Keratinocyte (primary cell): ENCODE data around the gene INTS1. TPM values are rescaled to one million over a fixed set of nuclear protein-coding genes. Genes with fewer than 3 reads are reported as not detected.

Experiments
- DNase-seq: peaks from one replicate; pipeline ENCODE4 v3.0.0-alpha.2; 2011; ENCODE audit warnings: low read depth, missing footprints, low spot score
- FAIRE-seq: peaks from 2 replicates; lab custom pipeline; 2011; peaks lifted over from hg19 to GRCh38; lab: Jason Lieb, UNC
- H2AFZ ChIP-seq: 2 replicates; pipeline ENCODE4 v1.6.0; 2012; ENCODE audit warnings: low read length, control low read depth, inconsistent platforms; ENCODE audit not compliant: control insufficient read depth
- H3K27ac ChIP-seq: 2 replicates; pipeline ENCODE4 v1.5.1; 2011; ENCODE audit warnings: low read length; ENCODE audit not compliant: control insufficient read depth, insufficient read depth
- H3K27me3 ChIP-seq: 3 replicates; pipeline ENCODE4 v1.6.0; 2011; ENCODE audit warnings: low read length; ENCODE audit not compliant: control insufficient read depth, insufficient read depth; ENCODE audit errors: extremely low read depth
- H3K36me3 ChIP-seq, 2 experiments: 2 replicates in 1 of 2; 3 replicates in 1 of 2; pipeline ENCODE4 v1.5.1; 2011; ENCODE audit warnings: low read length in 2 of 2, mild to moderate bottlenecking in 1 of 2; ENCODE audit not compliant: control insufficient read depth in 2 of 2, insufficient read depth in 2 of 2; ENCODE audit errors: extremely low read depth in 1 of 2
- H3K4me1 ChIP-seq: 3 replicates; pipeline ENCODE4 v1.5.1; 2011; ENCODE audit warnings: low read length; ENCODE audit not compliant: control insufficient read depth, insufficient read depth; ENCODE audit errors: extremely low read depth
- H3K4me2 ChIP-seq: 3 replicates; pipeline ENCODE4 v1.6.0; 2011; ENCODE audit warnings: low read depth, low read length; ENCODE audit not compliant: control insufficient read depth, insufficient read depth; ENCODE audit errors: extremely low read depth
- H3K4me3 ChIP-seq, 3 experiments: fragments of 200-600 bp in 1 of 3; sonication (generic) in 1 of 3; 2 replicates in 2 of 3; 3 replicates in 1 of 3; pipeline ENCODE4 v1.5.1; 2011 to 2016; ENCODE audit warnings: low read length in 3 of 3, mild to moderate bottlenecking in 3 of 3, control low read depth in 2 of 3, inconsistent platforms in 1 of 3, low read depth in 1 of 3, mixed read lengths in 1 of 3, mixed run types in 1 of 3, moderate library complexity in 1 of 3; ENCODE audit not compliant: control insufficient read depth in 2 of 3, insufficient read depth in 2 of 3; ENCODE audit errors: extremely low read depth in 1 of 3
- H3K79me2 ChIP-seq: 2 replicates; pipeline ENCODE4 v1.6.0; 2012; ENCODE audit warnings: low read length; ENCODE audit not compliant: control insufficient read depth, insufficient read depth
- H3K9ac ChIP-seq: 3 replicates; pipeline ENCODE4 v1.6.0; 2011; ENCODE audit warnings: low read length; ENCODE audit not compliant: control insufficient read depth, insufficient read depth; ENCODE audit errors: extremely low read depth
- H3K9me1 ChIP-seq: 3 replicates; pipeline ENCODE4 v1.6.0; 2011; ENCODE audit warnings: low read length; ENCODE audit not compliant: control insufficient read depth, insufficient read depth; ENCODE audit errors: extremely low read depth
- H3K9me3 ChIP-seq: 2 replicates; pipeline ENCODE4 v1.5.1; 2012; ENCODE audit warnings: low read depth, low read length; ENCODE audit not compliant: control insufficient read depth
- H4K20me1 ChIP-seq: 3 replicates; pipeline ENCODE4 v1.6.0; 2011; ENCODE audit warnings: low read length; ENCODE audit not compliant: control insufficient read depth, insufficient read depth; ENCODE audit errors: extremely low read depth
- CTCF ChIP-seq, 3 experiments: IDR thresholded peaks in 1 of 3; conservative IDR thresholded peaks in 1 of 3; optimal IDR thresholded peaks in 1 of 3; 2 replicates in 2 of 3; 3 replicates in 1 of 3; pipeline versions ENCODE3 to v1.5.1; 2011; ENCODE audit warnings: low read length in 3 of 3, mild to moderate bottlenecking in 3 of 3, moderate library complexity in 2 of 3, control low read depth in 1 of 3, inconsistent platforms in 1 of 3; ENCODE audit not compliant: insufficient read depth in 2 of 3; ENCODE audit errors: extremely low read depth in 1 of 3
- EZH2 ChIP-seq: IDR thresholded peaks from one replicate; pipeline ENCODE4 v1.6.1; 2012; ENCODE audit warnings: inconsistent platforms, mild to moderate bottlenecking, low read length, moderate library complexity
- dilution Hi-C: fragments of 300-500 bp; cut with MboI; formaldehyde crosslinking; loops from one replicate; pipeline ENCODE4 v1.7.0; 2020; ENCODE audit warnings: low sequenced_read_pairs; ENCODE audit not compliant: extremely low pct_ligation_motif_present
- polyA plus RNA-seq, 5 experiments: library from polyadenylated mRNA; depleted of rRNA in 3 of 5; stranded (reverse) in 3 of 5; stranded (forward) in 1 of 5; unstranded in 1 of 5; fragments of >200 nt; gene quantifications; 1 replicate in 1 of 5; 2 replicates in 3 of 5; 3 replicates in 1 of 5; pipeline versions ENCODE4 v1.2.1 to v1.2.3, GENCODE V29; 2011 to 2012; ENCODE audit warnings: missing spikeins in 2 of 5, low read depth in 1 of 5, low replicate concordance in 1 of 5

The INTS1 gene
- polyA plus RNA-seq, 1 donor (not counting 4 experiments of a cell fraction or from before 2014, with no cell fraction given) = 10.6 TPM

GRCh38 chr7:1488016-1488415 is 16.2 kb downstream of the INTS1 start:
- no peak for DNase-seq
- Histone ChIP-seq H3K4me3 (no peak overlapping the region), H3K27ac (no peak overlapping the region), H3K36me3 (peaks cover 40 to 41% of the 10 kb centered on the region in 2 experiments), H4K20me1 (no peaks in the 10 kb centered on the region), H3K4me1 (no peaks in the 10 kb centered on the region), H3K9ac (no peak overlapping the region), H3K9me1 (no peaks in the 10 kb centered on the region), H3K4me2 (no peak overlapping the region), H2AFZ (no peak overlapping the region), H3K79me2 (no peaks in the 10 kb centered on the region), H3K9me3 (no peaks in the 10 kb centered on the region), H3K27me3 (no peaks in the 10 kb centered on the region)
- dilution Hi-C loops = no loop called here
- no peak for FAIRE-seq
- TF ChIP-seq EZH2 = no peak
- TF ChIP-seq CTCF (optimal IDR thresholded peaks at IDR 0.05 in 1 of 3, IDR thresholded peaks at IDR 0.05 in 1 of 3, conservative IDR thresholded peaks at IDR 0.05 in 1 of 3; ENCODE audit: extremely low read depth in 1 of 3, insufficient read depth in 2 of 3, low read length in 3 of 3) = no peak

GRCh38 chr7:1487466-1487865 is 16.7 kb downstream of the INTS1 start:
- TF ChIP-seq EZH2 (no peak), CTCF (optimal IDR thresholded peaks at IDR 0.05 in 1 of 3, IDR thresholded peaks at IDR 0.05 in 1 of 3, conservative IDR thresholded peaks at IDR 0.05 in 1 of 3; ENCODE audit: extremely low read depth in 1 of 3, insufficient read depth in 2 of 3, low read length in 3 of 3) (no peak)
- dilution Hi-C loops = no loop called here
- H3K9me1 ChIP-seq = no peaks in the 10 kb centered on the region
- no peaks in the 10 kb centered on the region for H3K9me3 ChIP-seq
- peaks cover 41 to 43% of the 10 kb centered on the region in 2 experiments for H3K36me3 ChIP-seq
- H2AFZ ChIP-seq = no peak overlapping the region
- no peak overlapping the region for H3K4me2 ChIP-seq
- H4K20me1 ChIP-seq = no peaks in the 10 kb centered on the region
- no peak overlapping the region for H3K27ac ChIP-seq
- no peaks in the 10 kb centered on the region for H3K79me2 ChIP-seq
- no peak overlapping the region for H3K4me3 ChIP-seq
- DNase-seq = no peak
- no peak overlapping the region for H3K9ac ChIP-seq
- no peaks in the 10 kb centered on the region for H3K4me1 ChIP-seq
- FAIRE-seq = no peak
- H3K27me3 ChIP-seq = no peaks in the 10 kb centered on the region
